Osteoblast (primary cell): ENCODE measurements around the gene OR10T2. TPM values are rescaled to one million over a fixed set of nuclear protein-coding genes. Genes with fewer than 3 reads are reported as not detected.
"Not testable (repeated sequence)": the region's sequence is repeated elsewhere in the genome, so short reads cannot be mapped to it uniquely, and the experiment has no call there.

ENCODE experiments used
- DNase-seq: peaks from one replicate; pipeline ENCODE4 v3.0.0; 2011; ENCODE audit warnings: low spot score, mixed read lengths; ENCODE audit not compliant: insufficient read length; ENCODE audit errors: missing footprints
- H2AFZ ChIP-seq: 2 replicates; pipeline ENCODE4 v1.6.0; 2011; ENCODE audit warnings: mild to moderate bottlenecking, low read length
- H3K27ac ChIP-seq: 2 replicates; pipeline ENCODE4 v1.5.1; 2011; ENCODE audit warnings: mild to moderate bottlenecking, low read depth, low read length, moderate library complexity
- H3K27me3 ChIP-seq: 2 replicates; pipeline ENCODE4 v1.6.0; 2012; ENCODE audit warnings: mild to moderate bottlenecking, control low read depth, inconsistent platforms, low read length, moderate library complexity; ENCODE audit not compliant: insufficient read depth
- H3K36me3 ChIP-seq: 2 replicates; pipeline ENCODE4 v1.5.1; 2011; ENCODE audit warnings: mild to moderate bottlenecking, low read length, control low read depth, moderate library complexity; ENCODE audit not compliant: insufficient read depth
- H3K4me1 ChIP-seq: 2 replicates; pipeline ENCODE4 v1.5.1; 2011; ENCODE audit warnings: mild to moderate bottlenecking, low read length, control low read depth, moderate library complexity; ENCODE audit not compliant: insufficient read depth
- H3K4me2 ChIP-seq: 2 replicates; pipeline ENCODE4 v1.6.0; 2011; ENCODE audit warnings: mild to moderate bottlenecking, low read length; ENCODE audit not compliant: insufficient read depth
- H3K4me3 ChIP-seq: fragments of 200-600 bp; sonication (generic); 3 replicates; pipeline ENCODE4 v1.5.1; 2012; ENCODE audit warnings: mild to moderate bottlenecking, low read length, inconsistent platforms; ENCODE audit not compliant: insufficient read depth
- H3K79me2 ChIP-seq: 2 replicates; pipeline ENCODE4 v1.6.0; 2012; ENCODE audit warnings: mild to moderate bottlenecking, low read length, control low read depth, inconsistent platforms; ENCODE audit not compliant: insufficient read depth
- H3K9me3 ChIP-seq: 2 replicates; pipeline ENCODE4 v1.5.1; 2011; ENCODE audit warnings: low read depth, low read length, control low read depth
- H4K20me1 ChIP-seq: 2 replicates; pipeline ENCODE4 v1.6.0; 2012; ENCODE audit warnings: mild to moderate bottlenecking, low read length, control low read depth; ENCODE audit not compliant: insufficient read depth
- CTCF ChIP-seq: IDR thresholded peaks from 2 replicates; pipeline ENCODE4 v1.5.1; 2011; ENCODE audit warnings: mild to moderate bottlenecking, low read depth, low read length, moderate library complexity; ENCODE audit errors: extremely low read depth
- total RNA-seq: library from RNA; depleted of rRNA; stranded (reverse); fragments of >200 nt; gene quantifications from 2 replicates; pipeline ENCODE4 v1.2.3, GENCODE V29; 2012

OR10T2 gene
- total RNA-seq, 1 donor, result not detected

GRCh38 chr1:158353303-158354075, 45.8 kb downstream of the OR10T2 start, which contains the start of gene CD1E:
Gene CD1E (plus strand): TSS chr1:158353894. CDS start chr1:158353989, 95 bp downstream.
- H4K20me1 ChIP-seq, result no peaks in the 10 kb centered on the region
- H3K36me3 ChIP-seq, result no peaks in the 10 kb centered on the region
- no peaks in the 10 kb centered on the region for H3K9me3 ChIP-seq
- no peak within 1 kb of the TSS for H3K4me3 ChIP-seq
- no peak for DNase-seq
- H3K79me2 ChIP-seq, result no peaks in the 10 kb centered on the region
- TF ChIP-seq CTCF, result no peak
- H3K27ac ChIP-seq, result no peak within 1 kb of the TSS
- no peaks in the 10 kb centered on the region for H3K27me3 ChIP-seq
- no peak within 1 kb of the TSS for H2AFZ ChIP-seq
- H3K4me2 ChIP-seq, result no peak within 1 kb of the TSS
- H3K4me1 ChIP-seq, result no peaks in the 10 kb centered on the region

- H3K36me3 ChIP-seq, H2AFZ ChIP-seq, H3K4me1 ChIP-seq: not testable (repeated sequence)
Observed at GRCh38 chr1:158348946-158349345, 50.3 kb downstream of the OR10T2 start.

More at GRCh38 chr1:158348946-158349345, 50.3 kb downstream of the OR10T2 start:
- H3K27ac ChIP-seq, DNase-seq, H4K20me1 ChIP-seq, H3K79me2 ChIP-seq, H3K4me3 ChIP-seq, H3K4me2 ChIP-seq, H3K27me3 ChIP-seq, H3K9me3 ChIP-seq: not testable (repeated sequence)

Other genes starting within 250 kb of the OR10T2 start
- gene CD1D, start 218.6 kb downstream of the OR10T2 start, total RNA-seq, result under 0.01 TPM in 1 of 2 replicates, not detected in the other
- gene CD1A, start 145.0 kb downstream of the OR10T2 start, total RNA-seq, result not detected in 2 replicates
- not detected in 2 replicates for gene CD1C, start 109.5 kb downstream of the OR10T2 start, total RNA-seq
- not detected in 2 replicates for gene CD1B, start 67.9 kb downstream of the OR10T2 start, total RNA-seq
- gene CD1E, start 45.6 kb downstream of the OR10T2 start, total RNA-seq, result not detected in 2 replicates
- gene OR10K2, start 26.8 kb upstream of the OR10T2 start, total RNA-seq, result not detected in 2 replicates
- gene OR10K1, start 62.4 kb upstream of the OR10T2 start, total RNA-seq, result not detected in 2 replicates
- gene OR10R2, start 72.8 kb upstream of the OR10T2 start, total RNA-seq, result not detected in 2 replicates
- gene OR6Y1, start 154.9 kb upstream of the OR10T2 start, total RNA-seq, result not detected in 2 replicates
- gene OR6P1, start 171.1 kb upstream of the OR10T2 start, total RNA-seq, result not detected in 2 replicates
- gene OR10X1, start 180.4 kb upstream of the OR10T2 start, total RNA-seq, result not detected in 2 replicates
- not detected in 2 replicates for gene OR10Z1, start 205.8 kb upstream of the OR10T2 start, total RNA-seq